Measurements from ENCODE around the gene CEP70. TPM values are rescaled to one million over a fixed set of nuclear protein-coding genes. Genes with fewer than 3 reads are reported as not detected.
A peak's percentile ranks its signal among the peaks of the same experiment; 100 is the strongest.

Gene CEP70
- total RNA-seq, 5 donors from 2014 or later (not counting 1 experiment from before 2014, with no cell fraction given) = 14.5 to 23.4 (median 21.7) TPM

GRCh38 chr3:138593488-138594149, 441 bp downstream of the CEP70 start:
- H3K4me3 Mint-ChIP-seq = peak overlapping the region; percentile 86 to 96 (median 89)
- Histone ChIP-seq H3K27ac (ENCODE audit: low read length) (peak overlapping the region; percentile 94), H3K4me1 (ENCODE audit: control insufficient read depth in 1 of 2, extremely low read depth in 1 of 2, insufficient read depth in 2 of 2, low read length in 2 of 2) (peaks cover 5 to 16% of the 10 kb centered on the region in 2 experiments), H3K36me3 (ENCODE audit: control insufficient read depth in 2 of 2, extremely low read depth in 1 of 2, insufficient read depth in 1 of 2, low read length in 1 of 2) (no peaks in the 10 kb centered on the region), H3K27me3 (replicated peaks in 1 of 2; ENCODE audit: control insufficient read depth in 2 of 2, extremely low read depth in 1 of 2, insufficient read depth in 2 of 2, low read length in 1 of 2) (no peaks in the 10 kb centered on the region), H3K4me3 (ENCODE audit: control insufficient read depth in 1 of 2, extremely low read depth in 1 of 2, low read length in 1 of 2) (peak overlapping the region; percentile 85 to 86), H3K9me3 (no peaks in the 10 kb centered on the region)
- H3K4me1 Mint-ChIP-seq = peaks cover 13 to 20% (median 13%) of the 10 kb centered on the region in 3 donors
- 14% methylated on average over 10 of the region's 22 CpGs for WGBS (ENCODE audit: insufficient coverage)
- DNase-seq (peak in 3 of 35 experiments; percentile 8 to 27 (median 10)), ATAC-seq (replicated peaks in 1 of 4) (peak in 2 of 4 experiments; percentile 0 to 1)
- ChIA-PET POLR2A (interaction anchor here in 1 of 2 donors (0.7 kb wide), 1 partner anchor 121 kb away, joined by 3 read pairs; no protein-coding TSS in a partner anchor), CTCF (interaction anchor here (0.6 to 6.3 kb wide), 21 partner anchors 9 to 1732 kb away, joined by 3 to 127 read pairs (median 5); partner anchors contain the start of genes FAIM (in 1 of the 2), FOXL2 (in 1 of the 2) and FOXL2NB (in 1 of the 2))
- H3K9me3 Mint-ChIP-seq = no peaks in the 10 kb centered on the region
- peak overlapping the region; percentile 95 to 97 for H3K27ac Mint-ChIP-seq
- no peaks in the 10 kb centered on the region for H3K27me3 Mint-ChIP-seq
- peaks cover 2% of the 10 kb centered on the region for H3K36me3 Mint-ChIP-seq

GRCh38 chr3:138591392-138591791, 2.7 kb downstream of the CEP70 start:
- POLR2A ChIA-PET = interaction anchor here in 1 of 2 donors (0.7 kb wide), 1 partner anchor 302 kb away, joined by 3 read pairs; no protein-coding TSS in a partner anchor

GRCh38 chr3:138588445-138588844, 5.6 kb downstream of the CEP70 start:
- peaks cover under 1 to 3% of the 10 kb centered on the region in 2 experiments for H3K4me1 ChIP-seq (ENCODE audit: control insufficient read depth in 1 of 2, extremely low read depth in 1 of 2, insufficient read depth in 2 of 2, low read length in 2 of 2)
- ChIA-PET POLR2A (interaction anchor here in 1 of 2 donors (0.6 kb wide), 1 partner anchor 325 kb away, joined by 3 read pairs; no protein-coding TSS in a partner anchor), CTCF (interaction anchor here in 1 of 2 donors (0.6 to 1.6 kb wide), 2 partner anchors 326 to 327 kb away, joined by 3 to 7 read pairs; no protein-coding TSS in a partner anchor)
- DNase-seq = no peak
- H3K36me3 ChIP-seq (ENCODE audit: control insufficient read depth in 2 of 2, extremely low read depth in 1 of 2, insufficient read depth in 1 of 2, low read length in 1 of 2) = no peaks in the 10 kb centered on the region
- ATAC-seq (replicated peaks in 1 of 4) = no peak
- no peaks in the 10 kb centered on the region for H3K9me3 ChIP-seq
- Mint-ChIP-seq H3K4me1 (peaks cover 19 to 31% (median 23%) of the 10 kb centered on the region in 3 donors), H3K36me3 (peaks cover 18% of the 10 kb centered on the region), H3K27ac (no peak overlapping the region), H3K27me3 (no peaks in the 10 kb centered on the region), H3K4me3 (no peak overlapping the region), H3K9me3 (peaks cover 0 to 3% (median 0%) of the 10 kb centered on the region in 3 donors)
- H3K27me3 ChIP-seq (replicated peaks in 1 of 2; ENCODE audit: control insufficient read depth in 2 of 2, extremely low read depth in 1 of 2, insufficient read depth in 2 of 2, low read length in 1 of 2) = no peaks in the 10 kb centered on the region
- WGBS (ENCODE audit: insufficient coverage) = 100% methylated on average over 2 of the region's 5 CpGs
- H3K4me3 ChIP-seq (ENCODE audit: control insufficient read depth in 1 of 2, extremely low read depth in 1 of 2, low read length in 1 of 2) = no peak overlapping the region
- no peak overlapping the region for H3K27ac ChIP-seq (ENCODE audit: low read length)

More at GRCh38 chr3:138591392-138591791, 2.7 kb downstream of the CEP70 start:
- H3K27me3 ChIP-seq (replicated peaks in 1 of 2; ENCODE audit: control insufficient read depth in 2 of 2, extremely low read depth in 1 of 2, insufficient read depth in 2 of 2, low read length in 1 of 2) = no peaks in the 10 kb centered on the region
- H3K4me1 Mint-ChIP-seq = peaks cover 13 to 24% (median 13%) of the 10 kb centered on the region in 3 donors
- no peaks in the 10 kb centered on the region for H3K9me3 ChIP-seq
- H3K4me3 ChIP-seq (ENCODE audit: control insufficient read depth in 1 of 2, extremely low read depth in 1 of 2, low read length in 1 of 2) = no peak overlapping the region
- H3K27me3 Mint-ChIP-seq = no peaks in the 10 kb centered on the region
- peaks cover 5 to 16% of the 10 kb centered on the region in 2 experiments for H3K4me1 ChIP-seq (ENCODE audit: control insufficient read depth in 1 of 2, extremely low read depth in 1 of 2, insufficient read depth in 2 of 2, low read length in 2 of 2)
- DNase-seq = no peak
- no peak overlapping the region for H3K4me3 Mint-ChIP-seq
- CTCF ChIA-PET = interaction anchor here (0.7 to 6.3 kb wide), 3 partner anchors 323 to 332 kb away, joined by 3 to 127 read pairs (median 9); no protein-coding TSS in a partner anchor
- no peaks in the 10 kb centered on the region for H3K36me3 ChIP-seq (ENCODE audit: control insufficient read depth in 2 of 2, extremely low read depth in 1 of 2, insufficient read depth in 1 of 2, low read length in 1 of 2)
- ATAC-seq (replicated peaks in 1 of 4) = no peak
- no peak overlapping the region for H3K27ac Mint-ChIP-seq
- WGBS (ENCODE audit: insufficient coverage) = no CpG with 5 or more reads among the region's 1 CpG
- peaks cover 0 to 1% (median 0%) of the 10 kb centered on the region in 3 donors for H3K9me3 Mint-ChIP-seq
- H3K27ac ChIP-seq (ENCODE audit: low read length) = no peak overlapping the region
- peaks cover 9% of the 10 kb centered on the region for H3K36me3 Mint-ChIP-seq

- Mint-ChIP-seq H3K4me1 (peaks cover 21 to 29% (median 22%) of the 10 kb centered on the region in 3 donors), H3K27ac (no peak overlapping the region), H3K36me3 (peaks cover 18% of the 10 kb centered on the region), H3K4me3 (no peak overlapping the region), H3K9me3 (peaks cover 0 to 3% (median 0%) of the 10 kb centered on the region in 3 donors), H3K27me3 (no peaks in the 10 kb centered on the region)
- DNase-seq (no peak), ATAC-seq (replicated peaks in 1 of 4) (no peak)
- Histone ChIP-seq H3K27ac (ENCODE audit: low read length) (no peak overlapping the region), H3K4me3 (ENCODE audit: control insufficient read depth in 1 of 2, extremely low read depth in 1 of 2, low read length in 1 of 2) (no peak overlapping the region), H3K9me3 (no peaks in the 10 kb centered on the region), H3K36me3 (ENCODE audit: control insufficient read depth in 2 of 2, extremely low read depth in 1 of 2, insufficient read depth in 1 of 2, low read length in 1 of 2) (no peaks in the 10 kb centered on the region), H3K4me1 (ENCODE audit: control insufficient read depth in 1 of 2, extremely low read depth in 1 of 2, insufficient read depth in 2 of 2, low read length in 2 of 2) (no peaks in the 10 kb centered on the region), H3K27me3 (replicated peaks in 1 of 2; ENCODE audit: control insufficient read depth in 2 of 2, extremely low read depth in 1 of 2, insufficient read depth in 2 of 2, low read length in 1 of 2) (no peaks in the 10 kb centered on the region)
- POLR2A ChIA-PET = no interaction called here
- WGBS (ENCODE audit: insufficient coverage) = no CpG with 5 or more reads among the region's 1 CpG
- CTCF ChIA-PET = interaction anchor here (1.3 to 1.6 kb wide), 2 partner anchors 328 kb away, joined by 3 to 6 read pairs; no protein-coding TSS in a partner anchor
These were observed 6.7 kb downstream of the CEP70 start for GRCh38 chr3:138587374-138587773.

GRCh38 chr3:138578961-138579574, 15.0 kb downstream of the CEP70 start:
- 50% methylated on average over 1 of the region's 6 CpGs for WGBS (ENCODE audit: insufficient coverage)
- Histone ChIP-seq H3K27ac (ENCODE audit: low read length) (no peak overlapping the region), H3K9me3 (no peaks in the 10 kb centered on the region), H3K4me1 (ENCODE audit: control insufficient read depth in 1 of 2, extremely low read depth in 1 of 2, insufficient read depth in 2 of 2, low read length in 2 of 2) (peaks cover 6 to 8% of the 10 kb centered on the region in 2 experiments), H3K36me3 (ENCODE audit: control insufficient read depth in 2 of 2, extremely low read depth in 1 of 2, insufficient read depth in 1 of 2, low read length in 1 of 2) (no peaks in the 10 kb centered on the region), H3K27me3 (replicated peaks in 1 of 2; ENCODE audit: control insufficient read depth in 2 of 2, extremely low read depth in 1 of 2, insufficient read depth in 2 of 2, low read length in 1 of 2) (no peaks in the 10 kb centered on the region), H3K4me3 (ENCODE audit: control insufficient read depth in 1 of 2, extremely low read depth in 1 of 2, low read length in 1 of 2) (no peak overlapping the region)
- Mint-ChIP-seq H3K4me1 (peaks cover 27 to 43% (median 36%) of the 10 kb centered on the region in 3 donors), H3K9me3 (peaks cover 4 to 5% (median 4%) of the 10 kb centered on the region in 3 donors), H3K27me3 (no peaks in the 10 kb centered on the region), H3K4me3 (peak overlapping the region in 2 of 3 donors; percentile 62 to 76), H3K27ac (no peak overlapping the region), H3K36me3 (peaks cover 28% of the 10 kb centered on the region)
- ChIA-PET CTCF (interaction anchor here in 1 of 2 donors (0.6 kb wide), 1 partner anchor 288 kb away, joined by 3 read pairs; no protein-coding TSS in a partner anchor), POLR2A (no interaction called here)
- ATAC-seq (replicated peaks in 1 of 4) = no peak
- no peak for DNase-seq

GRCh38 chr3:138578141-138578540, 15.9 kb downstream of the CEP70 start:
- H3K36me3 ChIP-seq (ENCODE audit: control insufficient read depth in 2 of 2, extremely low read depth in 1 of 2, insufficient read depth in 1 of 2, low read length in 1 of 2) = no peaks in the 10 kb centered on the region
- H3K27ac ChIP-seq (ENCODE audit: low read length) = no peak overlapping the region
- peak in 1 of 35 experiments; percentile 13 for DNase-seq
- peak overlapping the region; percentile 51 to 76 (median 62) for H3K4me3 Mint-ChIP-seq
- peak overlapping the region in 1 of 2 donors; percentile 6 for H3K4me3 ChIP-seq (ENCODE audit: control insufficient read depth in 1 of 2, extremely low read depth in 1 of 2, low read length in 1 of 2)
- H3K9me3 ChIP-seq = no peaks in the 10 kb centered on the region
- no CpG with 5 or more reads among the region's 4 CpGs for whole genome bisulfite sequencing (ENCODE audit: insufficient coverage)
- peaks cover 4 to 12% (median 7%) of the 10 kb centered on the region in 3 donors for H3K9me3 Mint-ChIP-seq
- no peaks in the 10 kb centered on the region for H3K27me3 ChIP-seq (replicated peaks in 1 of 2; ENCODE audit: control insufficient read depth in 2 of 2, extremely low read depth in 1 of 2, insufficient read depth in 2 of 2, low read length in 1 of 2)
- ATAC-seq (replicated peaks in 1 of 4) = peak in 3 of 4 experiments; percentile 41 to 48 (median 43)
- no peaks in the 10 kb centered on the region for H3K27me3 Mint-ChIP-seq
- peaks cover 6 to 8% of the 10 kb centered on the region in 2 experiments for H3K4me1 ChIP-seq (ENCODE audit: control insufficient read depth in 1 of 2, extremely low read depth in 1 of 2, insufficient read depth in 2 of 2, low read length in 2 of 2)
- peaks cover 20 to 34% (median 28%) of the 10 kb centered on the region in 3 donors for H3K4me1 Mint-ChIP-seq
- H3K27ac Mint-ChIP-seq = peak overlapping the region; percentile 50 to 67
- ChIA-PET POLR2A (no interaction called here), CTCF (interaction anchor here in 1 of 2 donors (0.6 to 1.0 kb wide), 3 partner anchors 33 to 337 kb away, joined by 3 to 7 read pairs (median 5); no protein-coding TSS in a partner anchor)
- peaks cover 38% of the 10 kb centered on the region for H3K36me3 Mint-ChIP-seq
